Measurements from ENCODE around the gene AK9.

DNA sequence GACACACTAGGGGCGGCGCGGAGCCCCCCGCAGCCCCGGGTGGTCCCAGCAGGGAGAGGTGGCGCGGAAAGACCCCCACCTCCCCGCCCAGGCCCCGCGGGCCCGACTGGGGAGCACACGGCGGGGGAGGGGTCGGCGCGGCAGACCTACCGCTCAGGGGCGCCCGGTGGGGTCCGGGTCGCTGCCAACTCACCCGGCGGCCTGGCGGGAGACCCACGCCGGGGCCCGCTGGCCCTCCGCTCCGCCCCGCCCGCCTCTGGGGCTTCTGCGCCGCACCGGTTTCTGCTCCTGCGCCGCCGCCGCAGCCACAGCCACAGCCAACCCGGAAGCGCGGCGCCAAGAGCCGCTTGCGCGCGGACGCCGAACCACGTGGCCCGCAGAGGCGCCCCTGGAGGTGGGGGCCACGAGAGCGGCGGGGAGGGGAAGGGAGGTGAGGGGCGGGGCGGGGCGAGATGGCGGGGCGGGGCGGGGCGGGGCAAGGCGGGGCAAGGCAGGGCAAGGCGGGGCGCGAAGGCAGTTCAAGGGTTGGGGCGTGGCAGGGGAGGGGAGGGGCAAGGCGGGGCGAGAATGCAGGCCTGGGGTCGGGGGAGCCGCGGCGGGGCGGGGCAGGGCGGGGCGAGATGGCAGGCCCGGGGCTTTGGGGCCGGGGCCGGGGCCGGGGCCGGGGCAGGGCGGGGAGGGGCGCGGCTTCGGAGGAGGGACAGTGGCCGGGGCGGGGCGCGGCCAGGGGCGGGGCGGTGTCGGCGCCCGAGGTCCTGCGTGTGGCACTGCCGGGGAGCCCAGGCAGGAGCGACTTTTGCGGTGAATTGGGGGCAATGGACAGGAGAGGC is 207.9 kb downstream of the AK9 start, which contains the start of gene ZBTB24:
- TF ChIP-seq, protein P1, sequence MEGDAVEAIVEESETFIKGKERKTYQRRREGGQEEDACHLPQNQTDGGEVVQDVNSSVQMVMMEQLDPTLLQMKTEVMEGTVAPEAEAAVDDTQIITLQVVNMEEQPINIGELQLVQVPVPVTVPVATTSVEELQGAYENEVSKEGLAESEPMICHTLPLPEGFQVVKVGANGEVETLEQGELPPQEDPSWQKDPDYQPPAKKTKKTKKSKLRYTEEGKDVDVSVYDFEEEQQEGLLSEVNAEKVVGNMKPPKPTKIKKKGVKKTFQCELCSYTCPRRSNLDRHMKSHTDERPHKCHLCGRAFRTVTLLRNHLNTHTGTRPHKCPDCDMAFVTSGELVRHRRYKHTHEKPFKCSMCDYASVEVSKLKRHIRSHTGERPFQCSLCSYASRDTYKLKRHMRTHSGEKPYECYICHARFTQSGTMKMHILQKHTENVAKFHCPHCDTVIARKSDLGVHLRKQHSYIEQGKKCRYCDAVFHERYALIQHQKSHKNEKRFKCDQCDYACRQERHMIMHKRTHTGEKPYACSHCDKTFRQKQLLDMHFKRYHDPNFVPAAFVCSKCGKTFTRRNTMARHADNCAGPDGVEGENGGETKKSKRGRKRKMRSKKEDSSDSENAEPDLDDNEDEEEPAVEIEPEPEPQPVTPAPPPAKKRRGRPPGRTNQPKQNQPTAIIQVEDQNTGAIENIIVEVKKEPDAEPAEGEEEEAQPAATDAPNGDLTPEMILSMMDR (conservative IDR thresholded peaks at IDR 0.05; ENCODE audit: low read depth, low read length): no peak
- no peak for TF ChIP-seq EZH2phosphoT487 (IDR thresholded peaks at IDR 0.05; ENCODE audit: borderline replicate concordance, low read length)

Data from PC-3 (cell line).